ENCODE results near the gene SIDT2.
A peak's percentile ranks its signal among the peaks of the same experiment; 100 is the strongest.
"Not testable (repeated sequence)": the region's sequence is repeated elsewhere in the genome, so short reads cannot be mapped to it uniquely, and the experiment has no call there.

The SIDT2 gene

GRCh38 chr11:117172724-117173421 lies 5.7 kb upstream of the SIDT2 start:
- DNase-seq = no peak

- DNase-seq = no peak
Observed at GRCh38 chr11:117175104-117175503, 3.4 kb upstream of the SIDT2 start.

GRCh38 chr11:117175781-117176180 lies 2.8 kb upstream of the SIDT2 start:
- no peak for DNase-seq

- no peak for DNase-seq
Observed at GRCh38 chr11:117176186-117176585, 2.4 kb upstream of the SIDT2 start.

- no peak for DNase-seq
Observed at GRCh38 chr11:117177534-117178209, 871 bp upstream of the SIDT2 start.

GRCh38 chr11:117179048-117179999 lies 781 bp downstream of the SIDT2 start:
- DNase-seq = peak in 1 of 2 experiments; percentile 16

- DNase-seq = no peak
Observed at GRCh38 chr11:117180020-117180419, 1.5 kb downstream of the SIDT2 start.

- peak; percentile 71 to 74 for DNase-seq
Observed at GRCh38 chr11:117180661-117181585, 2.4 kb downstream of the SIDT2 start.

- DNase-seq = no peak
Observed at GRCh38 chr11:117181586-117182550, 3.3 kb downstream of the SIDT2 start.

- no peak for DNase-seq
Observed at GRCh38 chr11:117182551-117182935, 4.0 kb downstream of the SIDT2 start.

GRCh38 chr11:117183178-117183577 lies 4.6 kb downstream of the SIDT2 start:
- not testable (repeated sequence) for DNase-seq

GRCh38 chr11:117183724-117184349 lies 5.3 kb downstream of the SIDT2 start:
- no peak for DNase-seq

- DNase-seq = no peak
Observed at GRCh38 chr11:117185736-117186430, 7.3 kb downstream of the SIDT2 start.

GRCh38 chr11:117186431-117186761 lies 7.9 kb downstream of the SIDT2 start:
- no peak for DNase-seq

GRCh38 chr11:117187007-117187406 lies 8.5 kb downstream of the SIDT2 start:
- no peak for DNase-seq

GRCh38 chr11:117187428-117187798 lies 8.9 kb downstream of the SIDT2 start:
- DNase-seq = no peak

GRCh38 chr11:117187799-117188481 lies 9.4 kb downstream of the SIDT2 start:
- DNase-seq = no peak

GRCh38 chr11:117188620-117189081 lies 10.1 kb downstream of the SIDT2 start:
- no peak for DNase-seq

GRCh38 chr11:117189191-117189940 lies 10.8 kb downstream of the SIDT2 start:
- DNase-seq = no peak

Measured in SHP77 (cell line).